Neural progenitor cell (in vitro differentiated cells): ENCODE data around the gene BARHL2. TPM values are rescaled to one million over a fixed set of nuclear protein-coding genes. Genes with fewer than 3 reads are reported as not detected.

Source experiments
- DNase-seq: peaks from one replicate; pipeline ENCODE4 v3.0.0-alpha.2; 2016; ENCODE audit warnings: low spot score
- H2AFZ ChIP-seq: fragments of 200-600 bp; sonication (generic); replicated peaks from 2 replicates; pipeline ENCODE4 v1.6.1; 2016; ENCODE audit warnings: antibody characterized with exemption
- H3F3A ChIP-seq: fragments of 200-600 bp; sonication (generic); 2 replicates; pipeline ENCODE4 v1.6.1; 2016; ENCODE audit warnings: antibody characterized with exemption, low read depth
- H3K27ac ChIP-seq: fragments of 200-600 bp; sonication (generic); 2 replicates; pipeline ENCODE4 v1.5.1; 2016; ENCODE audit warnings: mild to moderate bottlenecking
- H3K27me3 ChIP-seq: fragments of 200-600 bp; sonication (generic); 2 replicates; pipeline ENCODE4 v1.6.1; 2016; ENCODE audit warnings: mild to moderate bottlenecking, moderate library complexity
- H3K36me3 ChIP-seq: fragments of 200-600 bp; sonication (generic); 2 replicates; pipeline ENCODE4 v1.5.1; 2016
- H3K4me1 ChIP-seq: fragments of 200-600 bp; sonication (generic); 2 replicates; pipeline ENCODE4 v1.6.1; 2016; ENCODE audit warnings: mixed run types
- H3K4me2 ChIP-seq: fragments of 200-600 bp; sonication (generic); 2 replicates; pipeline ENCODE4 v1.6.1; 2016
- H3K4me3 ChIP-seq: fragments of 200-600 bp; sonication (generic); 2 replicates; pipeline ENCODE4 v1.5.1; 2016
- H3K79me2 ChIP-seq: fragments of 200-600 bp; sonication (generic); 2 replicates; pipeline ENCODE4 v1.6.1; 2016; ENCODE audit warnings: low read depth
- H3K9ac ChIP-seq: fragments of 200-600 bp; sonication (generic); 2 replicates; pipeline ENCODE4 v1.6.1; 2016
- H3K9me3 ChIP-seq: fragments of 200-600 bp; sonication (generic); 2 replicates; pipeline ENCODE4 v1.5.1; 2016; ENCODE audit warnings: low read depth
- H4K20me1 ChIP-seq: fragments of 200-600 bp; sonication (generic); 2 replicates; pipeline ENCODE4 v1.6.1; 2016; ENCODE audit warnings: low read depth
- H3K27ac Mint-ChIP-seq: 3 replicates; pipeline ENCODE4 v1.8.0; 2021; ENCODE audit warnings: mixed read lengths
- H3K27me3 Mint-ChIP-seq: 2 replicates; pipeline ENCODE4 v1.8.0; 2022; ENCODE audit warnings: low read depth, mild to moderate bottlenecking, inconsistent platforms, moderate library complexity, mixed read lengths; ENCODE audit not compliant: insufficient read depth
- H3K36me3 Mint-ChIP-seq: 3 replicates; pipeline ENCODE4 v1.8.0; 2021; ENCODE audit warnings: mixed read lengths
- H3K4me1 Mint-ChIP-seq: 3 replicates; pipeline ENCODE4 v1.8.0; 2021; ENCODE audit warnings: mixed read lengths
- H3K4me3 Mint-ChIP-seq: 3 replicates; pipeline ENCODE4 v1.8.0; 2021; ENCODE audit warnings: mild to moderate bottlenecking, moderate library complexity, mixed read lengths
- H3K9me3 Mint-ChIP-seq: 3 replicates; pipeline ENCODE4 v1.8.0; 2020; ENCODE audit warnings: mixed read lengths
- CTCF ChIP-seq: fragments of 200-600 bp; sonication (generic); IDR thresholded peaks from 2 replicates; pipeline ENCODE4 v1.5.1; 2017; ENCODE audit warnings: antibody characterized with exemption, mild to moderate bottlenecking
- EZH2 ChIP-seq: fragments of 200-600 bp; sonication (generic); IDR thresholded peaks from 2 replicates; pipeline ENCODE4 v1.6.1; 2017; ENCODE audit warnings: antibody characterized with exemption, mild to moderate bottlenecking, moderate library complexity
- EZH2phosphoT487 ChIP-seq: fragments of 200-600 bp; sonication (generic); IDR thresholded peaks from 2 replicates; pipeline ENCODE4 v1.6.1; 2017; ENCODE audit warnings: antibody characterized with exemption
- total RNA-seq: library from RNA; depleted of rRNA; stranded (reverse); fragments of >200 nt; gene quantifications from 2 replicates; pipeline ENCODE4 v1.2.3, GENCODE V29; 2015; ENCODE audit warnings: low replicate concordance

Gene BARHL2
- total RNA-seq, 1 donor from 2014 or later, result not detected

DNA sequence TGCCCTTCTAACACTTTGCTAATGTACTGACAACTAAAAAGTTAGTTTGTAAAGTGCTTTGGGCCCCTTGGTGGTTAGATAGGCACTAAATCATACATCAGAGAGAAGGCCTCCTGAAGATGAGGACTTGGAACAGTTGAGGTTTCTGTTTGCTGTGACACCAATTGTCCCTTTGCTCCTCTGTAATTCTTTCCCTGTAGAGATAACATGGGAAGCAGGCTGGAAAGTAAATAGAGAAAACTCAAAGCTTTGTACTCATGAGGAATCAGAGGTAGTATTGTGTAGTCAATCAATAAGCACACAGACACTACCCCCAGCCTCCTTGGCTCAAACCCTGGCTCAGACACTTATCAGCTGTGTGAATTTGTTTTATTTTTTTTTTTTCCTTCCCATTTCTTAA lies 31.6 kb upstream of the BARHL2 start:
- no peaks in the 10 kb centered on the region for H3K4me1 ChIP-seq
- no peak for DNase-seq
- H3K4me2 ChIP-seq, result no peak overlapping the region
- Mint-ChIP-seq H3K36me3 (no peaks in the 10 kb centered on the region), H3K9me3 (no peaks in the 10 kb centered on the region), H3K4me1 (no peaks in the 10 kb centered on the region), H3K4me3 (no peak overlapping the region), H3K27me3 (peaks cover 13% of the 10 kb centered on the region), H3K27ac (no peak overlapping the region)
- no peaks in the 10 kb centered on the region for H3K9me3 ChIP-seq
- no peaks in the 10 kb centered on the region for H3F3A ChIP-seq
- no peaks in the 10 kb centered on the region for H3K27me3 ChIP-seq
- TF ChIP-seq CTCF (no peak), EZH2 (no peak), EZH2phosphoT487 (no peak)
- no peak overlapping the region for H3K27ac ChIP-seq
- H3K36me3 ChIP-seq, result no peaks in the 10 kb centered on the region
- H3K9ac ChIP-seq, result no peak overlapping the region
- H3K79me2 ChIP-seq, result no peaks in the 10 kb centered on the region
- no peak overlapping the region for H2AFZ ChIP-seq
- no peaks in the 10 kb centered on the region for H4K20me1 ChIP-seq
- no peak overlapping the region for H3K4me3 ChIP-seq

DNA sequence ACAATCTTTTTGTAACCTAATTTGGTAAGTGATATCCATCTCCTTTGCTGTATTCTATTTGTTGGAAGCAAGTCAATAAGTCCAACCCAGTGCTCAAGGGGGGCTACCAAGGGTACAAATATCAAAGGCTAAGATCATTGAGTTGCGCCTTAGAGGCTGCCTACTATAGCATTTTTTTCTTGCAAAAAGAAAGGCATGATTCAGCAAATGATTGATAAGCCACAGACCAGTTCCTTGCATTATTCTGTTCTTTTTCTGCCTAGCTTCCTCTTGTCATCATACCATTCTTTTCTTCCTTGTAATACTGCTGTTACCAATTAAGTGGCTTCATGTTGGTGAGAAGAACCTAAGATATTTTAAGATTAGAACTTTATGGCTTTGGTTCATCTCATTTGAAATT lies 29.8 kb upstream of the BARHL2 start:
- H3F3A ChIP-seq, result no peaks in the 10 kb centered on the region
- no peaks in the 10 kb centered on the region for H3K36me3 Mint-ChIP-seq
- no peak for DNase-seq
- no peak overlapping the region for H3K27ac ChIP-seq
- no peaks in the 10 kb centered on the region for H3K27me3 ChIP-seq
- H3K9ac ChIP-seq, result no peak overlapping the region
- H3K27me3 Mint-ChIP-seq, result peaks cover 10% of the 10 kb centered on the region
- H3K9me3 ChIP-seq, result no peaks in the 10 kb centered on the region
- no peaks in the 10 kb centered on the region for H3K36me3 ChIP-seq
- H4K20me1 ChIP-seq, result no peaks in the 10 kb centered on the region
- no peaks in the 10 kb centered on the region for H3K9me3 Mint-ChIP-seq
- H3K4me3 ChIP-seq, result no peak overlapping the region
- H3K4me1 Mint-ChIP-seq, result no peaks in the 10 kb centered on the region
- H3K79me2 ChIP-seq, result no peaks in the 10 kb centered on the region
- no peak overlapping the region for H3K27ac Mint-ChIP-seq
- no peak for TF ChIP-seq CTCF
- H3K4me1 ChIP-seq, result no peaks in the 10 kb centered on the region
- no peak overlapping the region for H3K4me3 Mint-ChIP-seq
- H3K4me2 ChIP-seq, result no peak overlapping the region
- no peak overlapping the region for H2AFZ ChIP-seq

DNA sequence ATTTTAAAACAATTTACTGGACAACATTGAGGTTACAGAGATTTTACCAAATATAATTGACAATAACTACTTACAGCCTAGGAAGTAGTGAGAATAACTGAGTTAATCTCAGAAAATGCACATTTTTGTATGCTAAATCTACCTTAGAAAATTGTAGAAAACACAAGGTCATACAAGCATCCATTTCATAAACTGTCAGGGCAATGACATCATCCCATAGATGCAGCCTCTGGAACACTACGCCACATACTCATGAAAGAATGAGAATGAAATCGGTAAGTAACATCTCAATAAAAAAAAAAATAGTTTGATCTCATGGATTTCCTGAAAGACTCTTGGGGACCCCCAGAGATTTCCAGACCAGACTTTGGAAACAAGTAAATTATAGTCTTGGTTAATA lies 28.9 kb upstream of the BARHL2 start:
- H3K9ac ChIP-seq, result no peak overlapping the region
- no peaks in the 10 kb centered on the region for H3K9me3 Mint-ChIP-seq
- no peaks in the 10 kb centered on the region for H3K9me3 ChIP-seq
- H2AFZ ChIP-seq, result no peak overlapping the region
- no peak overlapping the region for H3K4me3 ChIP-seq
- H3K36me3 Mint-ChIP-seq, result no peaks in the 10 kb centered on the region
- TF ChIP-seq CTCF, result no peak
- no peak for TF ChIP-seq EZH2phosphoT487
- no peak for TF ChIP-seq EZH2
- H3K79me2 ChIP-seq, result no peaks in the 10 kb centered on the region
- H3K27ac ChIP-seq, result no peak overlapping the region
- H3K4me3 Mint-ChIP-seq, result no peak overlapping the region
- H3K4me2 ChIP-seq, result no peak overlapping the region
- peaks cover 10% of the 10 kb centered on the region for H3K27me3 Mint-ChIP-seq
- H3K4me1 Mint-ChIP-seq, result no peaks in the 10 kb centered on the region
- H3K36me3 ChIP-seq, result no peaks in the 10 kb centered on the region
- H4K20me1 ChIP-seq, result no peaks in the 10 kb centered on the region
- H3K27me3 ChIP-seq, result no peaks in the 10 kb centered on the region
- no peaks in the 10 kb centered on the region for H3K4me1 ChIP-seq
- DNase-seq, result no peak
- no peaks in the 10 kb centered on the region for H3F3A ChIP-seq
- H3K27ac Mint-ChIP-seq, result no peak overlapping the region

DNA sequence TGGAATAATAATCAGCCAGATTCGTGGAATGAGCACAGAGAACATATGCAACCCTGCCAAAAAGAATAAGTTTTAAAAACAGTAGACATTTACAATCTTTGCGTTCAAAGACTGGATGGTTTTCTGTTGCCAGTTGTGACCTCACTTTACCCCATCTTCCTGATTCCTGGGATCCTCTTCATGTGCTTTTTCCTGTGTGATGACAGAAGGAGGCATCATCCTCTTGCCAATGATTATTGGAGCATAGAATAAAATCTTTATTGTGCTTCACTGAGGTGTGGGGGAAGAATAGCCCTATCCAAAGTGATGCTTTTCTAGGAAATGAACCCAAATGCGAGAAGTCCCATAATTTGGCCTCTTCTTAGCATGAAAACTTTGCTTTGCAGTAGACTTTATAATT lies 15.0 kb upstream of the BARHL2 start:
- H3K36me3 Mint-ChIP-seq, result no peaks in the 10 kb centered on the region
- H3K27me3 ChIP-seq, result peaks cover 100% of the 10 kb centered on the region
- no peak overlapping the region for H3K4me2 ChIP-seq
- no peaks in the 10 kb centered on the region for H3K9me3 ChIP-seq
- peaks cover 45% of the 10 kb centered on the region for H3K27me3 Mint-ChIP-seq
- TF ChIP-seq EZH2 (peak; percentile 11), CTCF (no peak), EZH2phosphoT487 (no peak)
- peak; percentile 9 for DNase-seq
- H2AFZ ChIP-seq, result no peak overlapping the region
- H3K9ac ChIP-seq, result no peak overlapping the region
- peaks cover 46% of the 10 kb centered on the region for H4K20me1 ChIP-seq
- H3K27ac Mint-ChIP-seq, result no peak overlapping the region
- H3K27ac ChIP-seq, result no peak overlapping the region
- no peaks in the 10 kb centered on the region for H3K36me3 ChIP-seq
- no peaks in the 10 kb centered on the region for H3K79me2 ChIP-seq
- no peak overlapping the region for H3K4me3 ChIP-seq
- H3K4me1 Mint-ChIP-seq, result peaks cover 31% of the 10 kb centered on the region
- no peak overlapping the region for H3K4me3 Mint-ChIP-seq
- H3F3A ChIP-seq, result peaks cover 10% of the 10 kb centered on the region
- peaks cover 12% of the 10 kb centered on the region for H3K4me1 ChIP-seq
- H3K9me3 Mint-ChIP-seq, result no peaks in the 10 kb centered on the region
